Measurements from ENCODE around the gene SLIT1. TPM values are rescaled to one million over a fixed set of nuclear protein-coding genes. Genes with fewer than 3 reads are reported as not detected.
A peak's percentile ranks its signal among the peaks of the same experiment; 100 is the strongest.

The SLIT1 gene
- total RNA-seq, 1 donor from 2014 or later, result 55.7 TPM

DNA sequence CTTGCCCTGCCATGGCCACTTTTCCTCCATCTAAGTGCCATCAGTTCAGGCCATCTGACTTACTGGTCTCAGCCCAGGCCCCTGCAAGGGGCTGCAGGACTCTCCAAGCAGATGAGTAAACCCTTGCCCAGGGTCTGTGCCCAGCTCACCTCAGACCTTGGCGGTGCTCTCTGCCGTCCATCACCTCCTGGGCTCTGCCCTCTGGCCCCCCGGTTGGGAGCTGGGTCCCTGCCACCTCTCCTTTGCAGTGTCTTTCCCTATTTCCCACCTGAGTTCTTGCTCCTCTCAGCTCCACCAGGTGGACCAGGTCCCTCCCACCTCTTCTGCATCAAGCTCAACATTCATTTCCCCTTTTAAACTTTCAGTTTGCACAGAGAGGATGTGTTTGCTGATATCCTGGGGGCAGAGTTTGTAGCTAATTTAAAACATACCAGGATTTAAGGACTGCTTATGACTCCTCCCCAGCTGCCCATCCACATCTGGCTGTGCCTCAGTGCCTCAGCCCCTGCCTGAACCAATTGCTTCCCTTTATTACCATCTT, 135.5 kb downstream of the SLIT1 start:
- TF ChIP-seq, protein P1, sequence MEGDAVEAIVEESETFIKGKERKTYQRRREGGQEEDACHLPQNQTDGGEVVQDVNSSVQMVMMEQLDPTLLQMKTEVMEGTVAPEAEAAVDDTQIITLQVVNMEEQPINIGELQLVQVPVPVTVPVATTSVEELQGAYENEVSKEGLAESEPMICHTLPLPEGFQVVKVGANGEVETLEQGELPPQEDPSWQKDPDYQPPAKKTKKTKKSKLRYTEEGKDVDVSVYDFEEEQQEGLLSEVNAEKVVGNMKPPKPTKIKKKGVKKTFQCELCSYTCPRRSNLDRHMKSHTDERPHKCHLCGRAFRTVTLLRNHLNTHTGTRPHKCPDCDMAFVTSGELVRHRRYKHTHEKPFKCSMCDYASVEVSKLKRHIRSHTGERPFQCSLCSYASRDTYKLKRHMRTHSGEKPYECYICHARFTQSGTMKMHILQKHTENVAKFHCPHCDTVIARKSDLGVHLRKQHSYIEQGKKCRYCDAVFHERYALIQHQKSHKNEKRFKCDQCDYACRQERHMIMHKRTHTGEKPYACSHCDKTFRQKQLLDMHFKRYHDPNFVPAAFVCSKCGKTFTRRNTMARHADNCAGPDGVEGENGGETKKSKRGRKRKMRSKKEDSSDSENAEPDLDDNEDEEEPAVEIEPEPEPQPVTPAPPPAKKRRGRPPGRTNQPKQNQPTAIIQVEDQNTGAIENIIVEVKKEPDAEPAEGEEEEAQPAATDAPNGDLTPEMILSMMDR (conservative IDR thresholded peaks at IDR 0.05), result no peak
- Mint-ChIP-seq H3K27ac (peak overlapping the region; percentile 14), H3K27me3 (no peaks in the 10 kb centered on the region), H3K4me1 (ENCODE audit: unreplicated experiment) (no peaks in the 10 kb centered on the region), H3K9me3 (no peaks in the 10 kb centered on the region), H3K4me3 (no peak overlapping the region), H3K36me3 (peaks cover 4% of the 10 kb centered on the region)
- no peak for DNase-seq (ENCODE audit: extremely low spot score, unreplicated experiment)

DNA sequence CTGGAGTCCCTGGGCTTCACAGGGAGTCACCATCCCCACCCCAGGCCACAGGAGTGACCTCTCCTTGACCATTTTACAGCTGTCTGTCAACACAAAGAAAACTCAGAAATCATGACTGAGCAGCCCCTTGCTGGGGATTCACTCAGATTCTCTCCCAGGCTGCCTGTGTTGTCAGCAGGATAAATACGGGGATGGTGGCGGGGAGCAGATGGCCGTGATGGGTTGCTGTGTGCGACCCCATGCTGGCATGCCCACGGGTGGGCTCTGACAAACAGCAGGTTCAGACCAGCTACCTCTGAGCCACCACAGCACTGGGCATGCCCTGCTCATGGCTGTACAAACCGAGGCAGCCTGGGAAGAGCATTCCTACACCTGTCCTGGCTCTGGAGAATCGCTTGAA, 136.1 kb downstream of the SLIT1 start:
- Mint-ChIP-seq H3K36me3 (peaks cover 4% of the 10 kb centered on the region), H3K4me3 (no peak overlapping the region), H3K9me3 (no peaks in the 10 kb centered on the region), H3K27ac (no peak overlapping the region), H3K27me3 (no peaks in the 10 kb centered on the region), H3K4me1 (ENCODE audit: unreplicated experiment) (no peaks in the 10 kb centered on the region)
- no peak for DNase-seq (ENCODE audit: extremely low spot score, unreplicated experiment)
- TF ChIP-seq, protein P1 (conservative IDR thresholded peaks at IDR 0.05), result no peak

DNA sequence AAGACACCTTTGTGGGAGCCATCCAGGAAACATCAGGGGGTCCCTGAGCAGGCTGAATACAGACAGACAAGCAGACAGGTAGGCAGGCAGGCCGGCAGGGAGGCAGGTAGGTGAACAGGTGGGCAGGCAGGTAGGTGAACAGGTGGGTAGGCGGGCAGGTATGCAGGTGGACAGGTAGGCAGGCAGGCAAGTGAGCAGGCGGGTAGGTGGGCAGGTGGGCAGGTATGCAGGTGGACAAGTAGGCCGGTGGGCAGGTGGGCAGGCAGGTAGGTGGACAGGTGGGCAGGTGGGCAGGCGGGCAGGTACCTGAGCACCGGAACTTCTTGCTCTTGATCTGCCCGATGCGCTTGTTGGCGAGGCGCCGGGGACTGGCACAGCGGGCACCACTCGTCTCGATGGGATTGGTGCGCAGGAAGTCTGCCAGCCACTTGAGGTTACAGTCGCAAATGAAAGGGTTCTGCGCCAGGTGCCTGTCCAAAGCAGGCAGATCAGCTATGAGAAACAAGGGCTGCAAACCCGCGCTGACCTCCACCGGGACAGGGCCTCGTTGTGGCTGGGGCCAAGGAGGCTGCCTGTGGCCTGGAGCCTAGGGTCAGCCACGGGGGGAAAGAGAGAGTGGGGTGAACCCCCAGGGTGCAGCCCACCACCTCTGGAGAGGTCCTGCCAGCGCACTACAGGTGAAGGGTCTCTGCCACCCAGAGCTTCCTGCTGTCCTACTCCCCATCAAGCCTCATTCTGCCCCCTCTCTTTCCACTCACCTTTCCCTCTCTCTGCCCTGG, 136.9 kb downstream of the SLIT1 start:
- no peak overlapping the region for H3K4me3 Mint-ChIP-seq
- H3K27me3 Mint-ChIP-seq, result no peaks in the 10 kb centered on the region
- H3K27ac Mint-ChIP-seq, result no peak overlapping the region
- H3K36me3 Mint-ChIP-seq, result no peaks in the 10 kb centered on the region
- TF ChIP-seq, protein P1 (conservative IDR thresholded peaks at IDR 0.05), result no peak
- H3K4me1 Mint-ChIP-seq (ENCODE audit: unreplicated experiment), result no peaks in the 10 kb centered on the region
- H3K9me3 Mint-ChIP-seq, result no peaks in the 10 kb centered on the region
- DNase-seq (ENCODE audit: extremely low spot score, unreplicated experiment), result no peak

DNA sequence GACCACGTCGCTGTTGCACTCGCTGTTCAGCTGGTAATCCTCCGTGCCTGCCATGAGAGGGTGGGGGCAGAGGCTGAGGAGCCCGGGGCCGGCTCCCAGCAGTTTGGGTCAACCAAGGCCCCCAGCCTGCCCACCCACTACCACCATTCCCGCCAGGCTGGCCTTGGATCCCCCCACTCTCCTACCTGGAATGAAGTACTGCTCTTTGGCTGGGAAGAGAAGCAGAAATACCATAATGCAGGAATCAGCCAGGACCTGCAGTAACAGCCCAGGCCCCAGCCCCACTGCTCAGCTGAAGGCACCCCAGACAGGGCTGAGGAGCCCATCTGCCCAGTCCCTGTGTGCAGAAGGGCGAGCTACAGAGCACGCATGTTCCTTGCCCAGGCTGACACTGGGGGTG, 138.0 kb downstream of the SLIT1 start:
- DNase-seq (ENCODE audit: extremely low spot score, unreplicated experiment), result no peak
- Mint-ChIP-seq H3K9me3 (no peaks in the 10 kb centered on the region), H3K36me3 (no peaks in the 10 kb centered on the region), H3K4me3 (no peak overlapping the region), H3K27me3 (no peaks in the 10 kb centered on the region), H3K27ac (no peak overlapping the region), H3K4me1 (ENCODE audit: unreplicated experiment) (no peaks in the 10 kb centered on the region)
- TF ChIP-seq, protein P1 (conservative IDR thresholded peaks at IDR 0.05), result no peak

DNA sequence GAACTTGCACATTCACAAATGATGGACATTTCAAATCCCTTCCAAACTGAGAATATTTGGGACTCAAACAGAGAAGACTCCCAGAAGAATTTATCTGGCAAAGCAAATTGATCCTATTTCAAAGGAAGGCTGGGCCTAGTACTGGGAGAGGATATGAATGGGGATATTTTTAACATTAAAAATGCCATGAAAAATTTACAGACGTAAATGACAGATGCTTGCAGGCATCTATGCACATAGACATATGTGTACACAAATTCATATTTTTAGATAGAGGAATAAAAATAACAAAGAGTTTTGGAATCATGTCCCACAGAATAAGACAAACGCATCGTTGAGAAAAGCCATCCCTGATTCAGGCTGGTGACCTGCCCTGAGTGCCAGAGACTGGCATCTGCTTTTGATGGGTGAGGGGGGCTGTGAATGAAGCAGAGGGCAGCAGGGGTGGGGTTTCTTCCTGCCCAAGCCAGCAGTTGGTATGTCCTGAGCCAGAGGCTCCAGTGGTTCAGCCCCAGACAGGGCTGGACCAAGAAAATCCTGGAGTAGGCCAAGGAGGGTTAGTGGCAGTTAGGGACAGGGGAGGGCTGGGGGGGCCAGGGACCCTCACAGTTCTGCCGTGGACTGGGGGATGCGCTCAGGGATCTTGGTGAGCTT, 138.5 kb downstream of the SLIT1 start:
- Mint-ChIP-seq H3K4me3 (no peak overlapping the region), H3K4me1 (ENCODE audit: unreplicated experiment) (no peaks in the 10 kb centered on the region), H3K9me3 (no peaks in the 10 kb centered on the region), H3K36me3 (no peaks in the 10 kb centered on the region), H3K27ac (no peak overlapping the region), H3K27me3 (no peaks in the 10 kb centered on the region)
- DNase-seq (ENCODE audit: extremely low spot score, unreplicated experiment), result no peak
- TF ChIP-seq, protein P1 (conservative IDR thresholded peaks at IDR 0.05), result no peak
